Spinal cord (tissue), 10 donors: ENCODE data around the gene KDM6A. TPM values are rescaled to one million over a fixed set of nuclear protein-coding genes. Genes with fewer than 3 reads are reported as not detected.
"Not testable (repeated sequence)": the region's sequence is repeated elsewhere in the genome, so short reads cannot be mapped to it uniquely, and the experiment has no call there.

Source experiments
- DNase-seq, 6 donors: peaks; one replicate each; pipeline versions ENCODE4 v3.0.0 to v3.0.0-alpha.2; 2013 to 2015; ENCODE audit warnings: low spot score in 6 of 6, low read depth in 4 of 6
- H3K27ac ChIP-seq: one replicate; pipeline ENCODE4 v1.5.1; 2013; ENCODE audit warnings: low read depth, low read length, control low read depth
- H3K27me3 ChIP-seq: one replicate; pipeline ENCODE4 v1.6.1; 2013; ENCODE audit warnings: low read length; ENCODE audit not compliant: control insufficient read depth, insufficient read depth
- H3K36me3 ChIP-seq: one replicate; pipeline ENCODE4 v1.6.1; 2013; ENCODE audit warnings: low read length; ENCODE audit not compliant: control insufficient read depth, insufficient read depth
- H3K4me1 ChIP-seq: one replicate; pipeline ENCODE4 v1.6.1; 2013; ENCODE audit warnings: low read length; ENCODE audit not compliant: control insufficient read depth, insufficient read depth
- H3K4me3 ChIP-seq: one replicate; pipeline ENCODE4 v1.5.1; 2013; ENCODE audit warnings: low read depth, low read length, control low read depth
- H3K9me3 ChIP-seq: one replicate; pipeline ENCODE4 v1.6.1; 2013; ENCODE audit warnings: low read length; ENCODE audit not compliant: control insufficient read depth, insufficient read depth
- WGBS: methylation state at CpG from one replicate; pipeline ENCODE4 v1.1.5; 2013; ENCODE audit warnings: missing lambda C conversion rate; ENCODE audit not compliant: insufficient coverage; 5-methylcytosine and 5-hydroxymethylcytosine counted together
- polyA plus RNA-seq, 2 donors: library from polyadenylated mRNA; unstranded; fragments of 120-200 nt; gene quantifications; one replicate each; pipeline ENCODE4 v1.2.1, GENCODE V29; 2013; ENCODE audit not compliant: insufficient read length in 2 of 2
- total RNA-seq, 2 donors: library from RNA; depleted of rRNA in 1 of 2; stranded (reverse); fragments of 120-200 nt in 1 of 2; fragments of >200 nt in 1 of 2; gene quantifications; one replicate each; pipeline versions ENCODE4 v1.2.3 to v1.2.4, GENCODE V29; 2013 to 2014
- donor health status: healthy.

Gene KDM6A
- total and polyA plus RNA-seq, 4 donors, result 17.4 to 62.8 (median 25.4) TPM

GRCh38 chrX:44882635-44883034 is 9.6 kb downstream of the KDM6A start:
- Histone ChIP-seq H3K27me3 (no peaks in the 10 kb centered on the region), H3K36me3 (no peaks in the 10 kb centered on the region), H3K4me1 (no peaks in the 10 kb centered on the region), H3K4me3 (no peak overlapping the region), H3K27ac (no peak overlapping the region), H3K9me3 (no peaks in the 10 kb centered on the region)
- DNase-seq, result no peak

DNA sequence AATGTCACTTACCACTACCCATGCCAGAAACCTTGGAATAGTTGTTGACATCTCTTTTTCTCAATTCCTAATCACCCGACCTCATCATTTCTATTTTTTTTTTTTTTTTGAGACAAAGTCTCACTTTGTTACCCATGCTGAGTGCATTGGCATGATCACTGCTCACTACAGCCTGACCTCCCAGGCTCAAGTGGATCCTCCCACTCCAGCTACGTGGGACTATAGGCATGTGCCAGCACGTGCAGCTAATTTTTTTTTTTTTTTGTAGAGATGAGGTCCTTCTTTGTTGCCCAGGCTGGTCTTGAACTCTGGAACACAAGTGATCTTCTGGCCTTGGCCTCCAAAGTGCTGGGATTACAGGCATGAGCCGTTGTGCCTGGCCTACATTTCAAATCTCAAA is 12.0 kb downstream of the KDM6A start:
- no peaks in the 10 kb centered on the region for H3K9me3 ChIP-seq
- H3K36me3 ChIP-seq, result no peaks in the 10 kb centered on the region
- WGBS, result 75% methylated on average over 1 of the region's 4 CpGs
- no peak for DNase-seq
- H3K4me1 ChIP-seq, result no peaks in the 10 kb centered on the region
- H3K27ac ChIP-seq, result no peak overlapping the region
- no peaks in the 10 kb centered on the region for H3K27me3 ChIP-seq
- H3K4me3 ChIP-seq, result no peak overlapping the region

DNA sequence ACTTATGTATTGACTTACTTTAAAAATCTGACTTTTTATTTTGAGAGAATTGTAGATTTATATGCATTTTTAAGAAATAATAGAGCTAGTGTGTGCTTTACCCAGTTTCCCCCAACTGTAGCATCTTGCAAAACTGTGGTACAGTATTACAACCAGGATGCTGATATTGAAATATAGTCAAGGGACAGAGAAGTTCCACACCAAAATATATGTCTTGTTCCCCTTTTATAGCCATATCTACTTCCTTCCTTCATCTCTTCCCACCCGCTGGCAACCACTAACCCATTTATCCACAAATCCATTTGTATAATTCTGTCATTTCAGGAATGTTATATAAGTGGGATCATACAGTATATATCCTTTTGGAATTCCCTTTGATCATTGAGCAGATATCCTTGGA is 16.8 kb downstream of the KDM6A start:
- Histone ChIP-seq H3K4me3 (no peak overlapping the region), H3K27ac (no peak overlapping the region)
- no peak for DNase-seq

GRCh38 chrX:44890247-44890646 is 17.3 kb downstream of the KDM6A start:
- Histone ChIP-seq H3K27ac (no peak overlapping the region), H3K36me3 (no peaks in the 10 kb centered on the region), H3K27me3 (no peaks in the 10 kb centered on the region), H3K9me3 (peaks cover 2% of the 10 kb centered on the region), H3K4me1 (no peaks in the 10 kb centered on the region), H3K4me3 (no peak overlapping the region)
- WGBS, result no CpG with 5 or more reads among the region's 3 CpGs
- DNase-seq, result peak in 1 of 6 donors; percentile 9

More for the DNA sequence above, 16.8 kb downstream of the KDM6A start:
- no peaks in the 10 kb centered on the region for H3K36me3 ChIP-seq
- peaks cover 2% of the 10 kb centered on the region for H3K9me3 ChIP-seq
- H3K27me3 ChIP-seq, result no peaks in the 10 kb centered on the region
- WGBS, result no CpG with 5 or more reads among the region's 1 CpG
- no peaks in the 10 kb centered on the region for H3K4me1 ChIP-seq

- not testable (repeated sequence) for H3K9me3 ChIP-seq, DNase-seq, H3K27me3 ChIP-seq, H3K4me3 ChIP-seq, H3K36me3 ChIP-seq, H3K27ac ChIP-seq, H3K4me1 ChIP-seq
- WGBS, result 100% methylated on average over 4 of the region's 10 CpGs
These were observed 17.7 kb downstream of the KDM6A start for GRCh38 chrX:44890687-44891086.

GRCh38 chrX:44891642-44892041 is 18.7 kb downstream of the KDM6A start:
- no peak overlapping the region for H3K4me3 ChIP-seq
- no peaks in the 10 kb centered on the region for H3K4me1 ChIP-seq
- H3K27me3 ChIP-seq, result no peaks in the 10 kb centered on the region
- 96% methylated on average over 5 of the region's 6 CpGs for WGBS
- H3K9me3 ChIP-seq, result peaks cover 2% of the 10 kb centered on the region
- no peaks in the 10 kb centered on the region for H3K36me3 ChIP-seq
- H3K27ac ChIP-seq, result no peak overlapping the region
- DNase-seq, result no peak

GRCh38 chrX:44896876-44897186 is 23.8 kb downstream of the KDM6A start:
- WGBS, result no CpG with 5 or more reads among the region's 2 CpGs

GRCh38 chrX:44897539-44897938 is 24.6 kb downstream of the KDM6A start:
- no peak for DNase-seq
- Histone ChIP-seq H3K4me1 (no peaks in the 10 kb centered on the region), H3K9me3 (no peaks in the 10 kb centered on the region), H3K36me3 (no peaks in the 10 kb centered on the region), H3K4me3 (no peak overlapping the region), H3K27ac (no peak overlapping the region), H3K27me3 (no peaks in the 10 kb centered on the region)
- WGBS, result 100% methylated on average over 2 of the region's 2 CpGs

More at GRCh38 chrX:44896876-44897186, 23.8 kb downstream of the KDM6A start:
- DNase-seq, result no peak
- H3K27ac ChIP-seq, result no peak overlapping the region
- H3K27me3 ChIP-seq, result no peaks in the 10 kb centered on the region
- no peak overlapping the region for H3K4me3 ChIP-seq
- H3K4me1 ChIP-seq, result no peaks in the 10 kb centered on the region
- no peaks in the 10 kb centered on the region for H3K9me3 ChIP-seq
- no peaks in the 10 kb centered on the region for H3K36me3 ChIP-seq

DNA sequence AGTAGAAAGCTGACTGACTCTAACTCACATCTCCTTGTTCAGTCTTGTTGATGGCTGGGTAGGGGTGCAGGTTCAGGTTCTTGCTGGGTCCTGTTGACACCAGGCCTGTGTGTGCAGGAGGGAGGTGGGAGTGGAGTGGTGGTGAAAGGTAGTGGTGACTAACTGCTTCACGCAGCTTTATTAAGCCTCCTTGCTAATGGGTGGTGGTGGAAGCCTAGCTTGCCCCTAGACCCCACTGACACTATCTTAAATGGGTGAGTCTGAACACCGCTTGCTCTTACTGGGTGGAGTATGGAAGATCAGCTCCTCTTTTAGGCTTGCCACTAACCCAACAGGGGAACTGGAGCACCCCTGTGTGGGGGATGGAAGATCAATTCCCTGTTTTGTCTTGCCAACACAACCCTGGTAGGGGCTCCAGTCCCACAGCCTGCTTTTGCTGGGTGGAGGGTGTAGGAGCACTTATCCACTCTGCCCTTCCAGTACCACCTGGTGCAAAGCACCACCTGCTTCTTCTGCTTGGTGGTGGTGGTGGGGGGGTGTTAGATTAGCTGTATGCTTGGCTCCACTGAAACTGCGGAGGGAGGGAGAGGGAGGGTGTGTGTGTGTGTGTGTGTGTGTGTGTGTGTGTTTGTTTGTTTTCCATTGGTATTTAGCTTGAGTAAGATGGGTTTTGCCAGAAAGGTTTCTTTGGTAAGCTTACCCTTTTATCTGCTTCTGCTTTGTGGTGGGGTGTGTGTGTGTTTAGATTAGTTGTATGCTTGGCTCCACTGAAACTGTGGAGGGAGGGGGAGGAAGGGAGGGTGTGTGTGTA is 25.6 kb downstream of the KDM6A start:
- 63% methylated on average over 1 of the region's 3 CpGs for WGBS
- H3K36me3 ChIP-seq, result no peaks in the 10 kb centered on the region
- no peaks in the 10 kb centered on the region for H3K4me1 ChIP-seq
- H3K27ac ChIP-seq, result no peak overlapping the region
- no peak overlapping the region for H3K4me3 ChIP-seq
- H3K9me3 ChIP-seq, result no peaks in the 10 kb centered on the region
- H3K27me3 ChIP-seq, result no peaks in the 10 kb centered on the region
- no peak for DNase-seq

DNA sequence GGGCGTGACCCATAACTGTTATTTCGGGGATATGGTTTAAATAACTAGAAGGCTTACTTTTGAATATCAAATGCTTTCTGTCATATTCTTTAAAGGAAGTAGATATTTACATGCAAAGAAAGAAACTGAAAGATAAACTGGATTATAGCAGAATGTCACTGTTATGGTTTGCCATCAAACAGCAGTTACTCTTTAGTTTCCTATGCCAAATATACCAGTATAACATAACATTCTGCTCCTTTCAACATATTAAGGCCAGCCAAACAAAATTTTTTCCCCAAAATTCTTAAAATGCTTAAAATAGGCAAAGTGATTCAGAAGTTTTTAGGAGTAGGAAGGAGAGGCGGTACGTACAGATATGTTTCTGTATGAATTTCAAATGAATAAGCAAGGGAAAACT is 27.0 kb downstream of the KDM6A start:
- WGBS, result 80% methylated on average over 2 of the region's 4 CpGs
- no peaks in the 10 kb centered on the region for H3K9me3 ChIP-seq
- DNase-seq, result peak in 1 of 6 donors; percentile 24
- H3K4me1 ChIP-seq, result no peaks in the 10 kb centered on the region
- H3K36me3 ChIP-seq, result no peaks in the 10 kb centered on the region
- H3K27ac ChIP-seq, result no peak overlapping the region
- H3K4me3 ChIP-seq, result no peak overlapping the region
- H3K27me3 ChIP-seq, result no peaks in the 10 kb centered on the region
